Measurements from ENCODE around the gene ANKRD17.

Gene ANKRD17

DNA sequence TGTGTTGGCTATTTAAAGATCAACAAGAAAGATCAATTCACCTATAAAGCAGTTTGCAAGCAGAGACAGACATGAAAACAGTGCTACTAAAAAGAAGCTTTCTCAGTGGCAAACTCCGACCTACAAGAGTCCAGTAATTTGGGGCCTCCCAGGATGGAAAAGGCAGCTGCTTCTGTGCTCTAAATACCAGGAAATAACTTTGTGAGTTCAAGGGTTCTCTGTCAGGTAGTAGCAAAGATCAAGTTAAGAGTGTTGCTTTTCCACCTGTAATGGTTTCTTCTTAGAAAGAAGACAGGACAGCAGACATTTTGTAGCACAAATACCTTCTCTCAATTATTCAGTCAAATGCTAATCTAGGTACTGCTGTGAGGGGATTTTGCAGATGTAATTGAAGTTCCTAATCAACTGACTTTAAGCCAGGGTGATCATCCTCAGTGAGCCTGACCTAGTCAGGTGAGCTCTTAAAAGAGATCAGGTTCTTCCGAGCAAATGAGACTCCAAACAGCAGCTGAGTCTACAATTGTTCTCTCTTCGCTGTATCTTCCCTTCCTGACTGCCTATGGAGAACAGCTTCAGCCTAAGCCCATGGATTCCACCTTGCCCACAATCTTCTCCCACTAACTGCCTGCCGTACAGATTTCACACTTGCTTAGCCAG is 13.5 kb downstream of the ANKRD17 start:
- no peak for DNase-seq (ENCODE audit: low read depth)
- no peak for TF ChIP-seq CTCF (IDR thresholded peaks at IDR 0.05; ENCODE audit: low read depth, low read length)
- no peak for TF ChIP-seq POLR2A (IDR thresholded peaks at IDR 0.05; ENCODE audit: extremely low read depth, insufficient read length)
- no peak for TF ChIP-seq MYC (IDR thresholded peaks at IDR 0.05; ENCODE audit: low read depth, low read length)
- no peak for TF ChIP-seq MAX (IDR thresholded peaks at IDR 0.05; ENCODE audit: low read depth, low read length)
- H3K4me3 ChIP-seq (ENCODE audit: low read depth, low read length): no peak overlapping the region

DNA sequence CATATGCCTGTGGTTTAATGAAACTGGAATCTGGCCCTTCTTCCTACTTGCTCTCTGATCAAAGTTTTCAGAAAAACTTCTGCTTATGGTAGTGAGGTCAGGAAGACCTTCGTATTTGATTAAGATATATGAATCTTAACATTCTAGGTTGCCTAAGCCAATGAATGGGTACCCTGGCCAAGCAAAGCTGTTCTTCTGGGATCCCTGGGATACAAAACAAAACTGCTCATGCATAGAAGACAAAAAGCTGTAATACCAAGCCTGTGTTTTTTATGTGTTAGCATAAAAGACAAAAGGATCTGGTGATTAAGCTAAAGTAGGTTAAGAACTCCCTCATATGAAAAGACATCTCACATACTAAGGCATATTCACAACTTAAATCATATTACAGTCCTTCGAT is 21.6 kb downstream of the ANKRD17 start:
- no peak overlapping the region for H3K4me3 ChIP-seq (ENCODE audit: low read depth, low read length)
- TF ChIP-seq POLR2A (IDR thresholded peaks at IDR 0.05; ENCODE audit: extremely low read depth, insufficient read length): no peak
- TF ChIP-seq CTCF (IDR thresholded peaks at IDR 0.05; ENCODE audit: low read depth, low read length): no peak
- TF ChIP-seq MAX (IDR thresholded peaks at IDR 0.05; ENCODE audit: low read depth, low read length): no peak
- TF ChIP-seq MYC (IDR thresholded peaks at IDR 0.05; ENCODE audit: low read depth, low read length): no peak
- no peak for DNase-seq (ENCODE audit: low read depth)

- TF ChIP-seq MYC (IDR thresholded peaks at IDR 0.05; ENCODE audit: low read depth, low read length): no peak
- TF ChIP-seq POLR2A (IDR thresholded peaks at IDR 0.05; ENCODE audit: extremely low read depth, insufficient read length): no peak
- no peak for TF ChIP-seq MAX (IDR thresholded peaks at IDR 0.05; ENCODE audit: low read depth, low read length)
- TF ChIP-seq CTCF (IDR thresholded peaks at IDR 0.05; ENCODE audit: low read depth, low read length): no peak
- DNase-seq (ENCODE audit: low read depth): no peak
- no peak overlapping the region for H3K4me3 ChIP-seq (ENCODE audit: low read depth, low read length)
These were observed 22.4 kb downstream of the ANKRD17 start for GRCh38 chr4:73236151-73236550.

DNA sequence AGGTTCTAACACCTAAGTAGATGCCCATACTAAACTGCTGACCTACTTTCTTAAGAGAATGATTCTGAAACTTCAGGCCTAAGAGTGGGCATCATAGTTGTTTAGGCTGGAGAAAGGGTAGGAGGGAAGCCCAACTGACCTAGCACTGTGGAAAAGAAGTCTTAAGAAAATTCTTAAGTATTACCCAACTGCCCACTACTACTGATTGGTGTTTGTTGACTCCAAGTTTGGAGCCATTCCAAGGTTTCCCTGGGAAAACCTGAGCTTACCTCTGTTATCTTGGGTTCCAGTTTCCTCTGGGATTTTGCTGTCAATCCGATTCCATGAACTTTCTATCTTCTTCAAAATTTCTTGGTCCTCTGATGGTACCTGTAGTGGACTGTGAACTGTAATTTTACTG is 23.9 kb downstream of the ANKRD17 start:
- no peak overlapping the region for H3K4me3 ChIP-seq (ENCODE audit: low read depth, low read length)

More for the DNA sequence above, 23.9 kb downstream of the ANKRD17 start:
- no peak for DNase-seq (ENCODE audit: low read depth)
- TF ChIP-seq MAX (IDR thresholded peaks at IDR 0.05; ENCODE audit: low read depth, low read length): no peak
- TF ChIP-seq CTCF (IDR thresholded peaks at IDR 0.05; ENCODE audit: low read depth, low read length): no peak
- TF ChIP-seq POLR2A (IDR thresholded peaks at IDR 0.05; ENCODE audit: extremely low read depth, insufficient read length): no peak
- no peak for TF ChIP-seq MYC (IDR thresholded peaks at IDR 0.05; ENCODE audit: low read depth, low read length)
